Measurements from ENCODE around the gene KRT2.

Gene KRT2

GRCh38 chr12:52674433-52674775 is 22.4 kb upstream of the KRT2 start:
- Histone ChIP-seq H3K4me2 (ENCODE audit: low read length) (no peak overlapping the region), H2BK12ac (ENCODE audit: low read length) (no peak overlapping the region), H3K9me3 (ENCODE audit: insufficient read depth, low read depth, low read length) (peaks cover 2% of the 10 kb centered on the region), H2AFZ (ENCODE audit: insufficient read depth, low read length, poor library complexity) (no peak overlapping the region), H2BK120ac (ENCODE audit: insufficient read depth, low read length, poor library complexity) (no peak overlapping the region), H3K9ac (ENCODE audit: low read length) (no peak overlapping the region), H4K8ac (ENCODE audit: low read depth, low read length) (no peak overlapping the region), H3K27ac (ENCODE audit: low read depth, low read length) (no peak overlapping the region), H3K4me3 (ENCODE audit: low read depth, low read length) (no peak overlapping the region), H2AK5ac (ENCODE audit: low read length) (no peak overlapping the region), H3K23ac (ENCODE audit: low read length) (no peak overlapping the region), H3K79me2 (ENCODE audit: control insufficient read depth, insufficient read depth, low read length, poor library complexity) (no peaks in the 10 kb centered on the region), H2BK5ac (ENCODE audit: low read depth, low read length, poor library complexity) (no peak overlapping the region), H3K36me3 (ENCODE audit: control insufficient read depth in 1 of 2, insufficient read depth in 2 of 2, low read length in 2 of 2) (no peaks in the 10 kb centered on the region), H4K91ac (ENCODE audit: low read depth, low read length) (no peak overlapping the region), H3K4me1 (ENCODE audit: control insufficient read depth in 1 of 2, insufficient read depth in 2 of 2, low read length in 2 of 2) (peaks cover 14 to 24% of the 10 kb centered on the region in 2 experiments), H3K14ac (ENCODE audit: low read length) (no peak overlapping the region), H3K79me1 (ENCODE audit: low read length) (peaks cover 4% of the 10 kb centered on the region), H4K12ac (ENCODE audit: low read depth, low read length) (no peak overlapping the region), H3K27me3 (ENCODE audit: insufficient read depth, low read length) (peaks cover 4% of the 10 kb centered on the region), H3K4ac (ENCODE audit: low read depth, low read length) (no peak overlapping the region), H3K18ac (ENCODE audit: low read length) (no peak overlapping the region)
- peak; percentile 85 to 93 for DNase-seq
- WGBS (ENCODE audit: extremely low coverage, insufficient coverage, insufficient read length): no CpG with 5 or more reads among the region's 4 CpGs

GRCh38 chr12:52673713-52674432 is 21.9 kb upstream of the KRT2 start:
- Histone ChIP-seq H3K4me1 (ENCODE audit: control insufficient read depth in 1 of 2, insufficient read depth in 2 of 2, low read length in 2 of 2) (peaks cover 14 to 26% of the 10 kb centered on the region in 2 experiments), H3K4me3 (ENCODE audit: low read depth, low read length) (no peak overlapping the region), H2BK5ac (ENCODE audit: low read depth, low read length, poor library complexity) (no peak overlapping the region), H3K27ac (ENCODE audit: low read depth, low read length) (peak overlapping the region; percentile 12), H4K12ac (ENCODE audit: low read depth, low read length) (no peak overlapping the region), H3K4me2 (ENCODE audit: low read length) (no peak overlapping the region), H2AK5ac (ENCODE audit: low read length) (no peak overlapping the region), H3K18ac (ENCODE audit: low read length) (no peak overlapping the region), H2BK120ac (ENCODE audit: insufficient read depth, low read length, poor library complexity) (no peak overlapping the region), H4K8ac (ENCODE audit: low read depth, low read length) (no peak overlapping the region), H3K23ac (ENCODE audit: low read length) (no peak overlapping the region), H3K27me3 (ENCODE audit: insufficient read depth, low read length) (peaks cover 4% of the 10 kb centered on the region), H4K91ac (ENCODE audit: low read depth, low read length) (no peak overlapping the region), H3K79me1 (ENCODE audit: low read length) (peaks cover 4% of the 10 kb centered on the region), H2AFZ (ENCODE audit: insufficient read depth, low read length, poor library complexity) (no peak overlapping the region), H3K14ac (ENCODE audit: low read length) (no peak overlapping the region), H3K36me3 (ENCODE audit: control insufficient read depth in 1 of 2, insufficient read depth in 2 of 2, low read length in 2 of 2) (no peaks in the 10 kb centered on the region), H3K9ac (ENCODE audit: low read length) (no peak overlapping the region), H2BK12ac (ENCODE audit: low read length) (no peak overlapping the region), H3K79me2 (ENCODE audit: control insufficient read depth, insufficient read depth, low read length, poor library complexity) (no peaks in the 10 kb centered on the region), H3K4ac (ENCODE audit: low read depth, low read length) (no peak overlapping the region), H3K9me3 (ENCODE audit: insufficient read depth, low read depth, low read length) (peaks cover 2% of the 10 kb centered on the region)
- WGBS (ENCODE audit: extremely low coverage, insufficient coverage, insufficient read length): no CpG with 5 or more reads among the region's 3 CpGs
- peak; percentile 53 to 74 for DNase-seq

- H2AFZ ChIP-seq (ENCODE audit: insufficient read depth, low read length, poor library complexity): no peak overlapping the region
- no peak overlapping the region for H3K18ac ChIP-seq (ENCODE audit: low read length)
- peaks cover 4% of the 10 kb centered on the region for H3K79me1 ChIP-seq (ENCODE audit: low read length)
- H3K14ac ChIP-seq (ENCODE audit: low read length): no peak overlapping the region
- H3K4me1 ChIP-seq (ENCODE audit: control insufficient read depth in 1 of 2, insufficient read depth in 2 of 2, low read length in 2 of 2): peaks cover 14 to 26% of the 10 kb centered on the region in 2 experiments
- H4K8ac ChIP-seq (ENCODE audit: low read depth, low read length): no peak overlapping the region
- peak overlapping the region; percentile 49 for H2BK5ac ChIP-seq (ENCODE audit: low read depth, low read length, poor library complexity)
- no peak overlapping the region for H3K9ac ChIP-seq (ENCODE audit: low read length)
- peak overlapping the region; percentile 42 for H4K91ac ChIP-seq (ENCODE audit: low read depth, low read length)
- peak overlapping the region; percentile 26 for H2BK12ac ChIP-seq (ENCODE audit: low read length)
- H3K27me3 ChIP-seq (ENCODE audit: insufficient read depth, low read length): no peaks in the 10 kb centered on the region
- no peak overlapping the region for H3K23ac ChIP-seq (ENCODE audit: low read length)
- peak overlapping the region; percentile 60 for H2BK120ac ChIP-seq (ENCODE audit: insufficient read depth, low read length, poor library complexity)
- peak overlapping the region; percentile 62 for H3K27ac ChIP-seq (ENCODE audit: low read depth, low read length)
- WGBS (ENCODE audit: extremely low coverage, insufficient coverage, insufficient read length): no CpG with 5 or more reads among the region's 5 CpGs
- H3K4me2 ChIP-seq (ENCODE audit: low read length): peak overlapping the region; percentile 37
- no peak overlapping the region for H4K12ac ChIP-seq (ENCODE audit: low read depth, low read length)
- H3K9me3 ChIP-seq (ENCODE audit: insufficient read depth, low read depth, low read length): peaks cover 2% of the 10 kb centered on the region
- H3K4ac ChIP-seq (ENCODE audit: low read depth, low read length): no peak overlapping the region
- H3K36me3 ChIP-seq (ENCODE audit: control insufficient read depth in 1 of 2, insufficient read depth in 2 of 2, low read length in 2 of 2): no peaks in the 10 kb centered on the region
- no peak overlapping the region for H3K4me3 ChIP-seq (ENCODE audit: low read depth, low read length)
- peak; percentile 96 to 99 for DNase-seq
- H3K79me2 ChIP-seq (ENCODE audit: control insufficient read depth, insufficient read depth, low read length, poor library complexity): no peaks in the 10 kb centered on the region
- H2AK5ac ChIP-seq (ENCODE audit: low read length): no peak overlapping the region
Observed at GRCh38 chr12:52673217-52673616, 21.2 kb upstream of the KRT2 start.

- no peak overlapping the region for H3K9ac ChIP-seq (ENCODE audit: low read length)
- no peaks in the 10 kb centered on the region for H3K79me2 ChIP-seq (ENCODE audit: control insufficient read depth, insufficient read depth, low read length, poor library complexity)
- peak overlapping the region; percentile 62 for H3K27ac ChIP-seq (ENCODE audit: low read depth, low read length)
- H3K27me3 ChIP-seq (ENCODE audit: insufficient read depth, low read length): no peaks in the 10 kb centered on the region
- H3K9me3 ChIP-seq (ENCODE audit: insufficient read depth, low read depth, low read length): peaks cover 2% of the 10 kb centered on the region
- H3K4ac ChIP-seq (ENCODE audit: low read depth, low read length): no peak overlapping the region
- peak; percentile 90 to 97 for DNase-seq
- H2BK5ac ChIP-seq (ENCODE audit: low read depth, low read length, poor library complexity): no peak overlapping the region
- H2AK5ac ChIP-seq (ENCODE audit: low read length): no peak overlapping the region
- H4K12ac ChIP-seq (ENCODE audit: low read depth, low read length): no peak overlapping the region
- H4K8ac ChIP-seq (ENCODE audit: low read depth, low read length): no peak overlapping the region
- H3K36me3 ChIP-seq (ENCODE audit: control insufficient read depth in 1 of 2, insufficient read depth in 2 of 2, low read length in 2 of 2): no peaks in the 10 kb centered on the region
- H3K23ac ChIP-seq (ENCODE audit: low read length): no peak overlapping the region
- no peak overlapping the region for H2AFZ ChIP-seq (ENCODE audit: insufficient read depth, low read length, poor library complexity)
- no peak overlapping the region for H3K14ac ChIP-seq (ENCODE audit: low read length)
- H3K4me3 ChIP-seq (ENCODE audit: low read depth, low read length): no peak overlapping the region
- no peak overlapping the region for H3K18ac ChIP-seq (ENCODE audit: low read length)
- peaks cover 14 to 26% of the 10 kb centered on the region in 2 experiments for H3K4me1 ChIP-seq (ENCODE audit: control insufficient read depth in 1 of 2, insufficient read depth in 2 of 2, low read length in 2 of 2)
- no peak overlapping the region for H4K91ac ChIP-seq (ENCODE audit: low read depth, low read length)
- no CpG with 5 or more reads among the region's 2 CpGs for WGBS (ENCODE audit: extremely low coverage, insufficient coverage, insufficient read length)
- no peak overlapping the region for H2BK120ac ChIP-seq (ENCODE audit: insufficient read depth, low read length, poor library complexity)
- peak overlapping the region; percentile 30 for H3K4me2 ChIP-seq (ENCODE audit: low read length)
- H2BK12ac ChIP-seq (ENCODE audit: low read length): no peak overlapping the region
- H3K79me1 ChIP-seq (ENCODE audit: low read length): peaks cover 4% of the 10 kb centered on the region
Observed at GRCh38 chr12:52672321-52672933, 20.4 kb upstream of the KRT2 start.
